ENCODE data around the gene GH1. TPM values are rescaled to one million over a fixed set of nuclear protein-coding genes. Genes with fewer than 3 reads are reported as not detected.
"Not testable (repeated sequence)": the region's sequence is repeated elsewhere in the genome, so short reads cannot be mapped to it uniquely, and the experiment has no call there.

The GH1 gene
- not detected in 3 replicates for total RNA-seq
- long read RNA-seq: 0 reads

GRCh38 chr17:63918789-63919305 is at the start of gene GH1:
Gene GH1 (minus strand): TSS chr17:63918839. CDS start chr17:63918776, 63 bp downstream.
- not testable (repeated sequence) for H3K4me3 Mint-ChIP-seq (ENCODE audit: unreplicated experiment); H3K36me3 Mint-ChIP-seq (ENCODE audit: low read depth); H3K9me3 Mint-ChIP-seq (ENCODE audit: low read depth); H3K4me1 Mint-ChIP-seq (ENCODE audit: low read depth)
- DNase-seq (ENCODE audit: low spot score): peak; percentile 18
- peak within 1 kb of the TSS; percentile 41 for H3K27ac Mint-ChIP-seq (ENCODE audit: unreplicated experiment)
- peaks cover 42% of the 10 kb centered on the region for H3K27me3 Mint-ChIP-seq (ENCODE audit: low read depth)

GRCh38 chr17:63967953-63968352 is 49.3 kb upstream of the GH1 start:
- H3K4me1 Mint-ChIP-seq (ENCODE audit: low read depth): no peaks in the 10 kb centered on the region
- H3K27me3 Mint-ChIP-seq (ENCODE audit: low read depth): peaks cover 9% of the 10 kb centered on the region

GRCh38 chr17:63966646-63967264 is 48.1 kb upstream of the GH1 start:
- Mint-ChIP-seq H3K4me3 (ENCODE audit: unreplicated experiment) (no peak overlapping the region), H3K9me3 (ENCODE audit: low read depth) (no peaks in the 10 kb centered on the region), H3K27me3 (ENCODE audit: low read depth) (peaks cover 9% of the 10 kb centered on the region), H3K4me1 (ENCODE audit: low read depth) (no peaks in the 10 kb centered on the region), H3K27ac (ENCODE audit: unreplicated experiment) (no peak overlapping the region), H3K36me3 (ENCODE audit: low read depth) (no peaks in the 10 kb centered on the region)
- TF ChIP-seq, protein P1, sequence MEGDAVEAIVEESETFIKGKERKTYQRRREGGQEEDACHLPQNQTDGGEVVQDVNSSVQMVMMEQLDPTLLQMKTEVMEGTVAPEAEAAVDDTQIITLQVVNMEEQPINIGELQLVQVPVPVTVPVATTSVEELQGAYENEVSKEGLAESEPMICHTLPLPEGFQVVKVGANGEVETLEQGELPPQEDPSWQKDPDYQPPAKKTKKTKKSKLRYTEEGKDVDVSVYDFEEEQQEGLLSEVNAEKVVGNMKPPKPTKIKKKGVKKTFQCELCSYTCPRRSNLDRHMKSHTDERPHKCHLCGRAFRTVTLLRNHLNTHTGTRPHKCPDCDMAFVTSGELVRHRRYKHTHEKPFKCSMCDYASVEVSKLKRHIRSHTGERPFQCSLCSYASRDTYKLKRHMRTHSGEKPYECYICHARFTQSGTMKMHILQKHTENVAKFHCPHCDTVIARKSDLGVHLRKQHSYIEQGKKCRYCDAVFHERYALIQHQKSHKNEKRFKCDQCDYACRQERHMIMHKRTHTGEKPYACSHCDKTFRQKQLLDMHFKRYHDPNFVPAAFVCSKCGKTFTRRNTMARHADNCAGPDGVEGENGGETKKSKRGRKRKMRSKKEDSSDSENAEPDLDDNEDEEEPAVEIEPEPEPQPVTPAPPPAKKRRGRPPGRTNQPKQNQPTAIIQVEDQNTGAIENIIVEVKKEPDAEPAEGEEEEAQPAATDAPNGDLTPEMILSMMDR (IDR thresholded peaks at IDR 0.05): no peak
- DNase-seq (ENCODE audit: low spot score): no peak

More at GRCh38 chr17:63967953-63968352, 49.3 kb upstream of the GH1 start:
- Mint-ChIP-seq H3K9me3 (ENCODE audit: low read depth) (no peaks in the 10 kb centered on the region), H3K36me3 (ENCODE audit: low read depth) (no peaks in the 10 kb centered on the region), H3K27ac (ENCODE audit: unreplicated experiment) (no peak overlapping the region), H3K4me3 (ENCODE audit: unreplicated experiment) (no peak overlapping the region)
- TF ChIP-seq, protein P1 (IDR thresholded peaks at IDR 0.05): no peak
- no peak for DNase-seq (ENCODE audit: low spot score)

- Mint-ChIP-seq H3K9me3 (ENCODE audit: low read depth) (no peaks in the 10 kb centered on the region), H3K27me3 (ENCODE audit: low read depth) (peaks cover 3% of the 10 kb centered on the region), H3K36me3 (ENCODE audit: low read depth) (no peaks in the 10 kb centered on the region), H3K4me3 (ENCODE audit: unreplicated experiment) (no peak overlapping the region), H3K4me1 (ENCODE audit: low read depth) (peaks cover 3% of the 10 kb centered on the region), H3K27ac (ENCODE audit: unreplicated experiment) (no peak overlapping the region)
- DNase-seq (ENCODE audit: low spot score): no peak
- TF ChIP-seq, protein P1 (IDR thresholded peaks at IDR 0.05): no peak
Observed at GRCh38 chr17:63963123-63963522, 44.5 kb upstream of the GH1 start.

GRCh38 chr17:63962298-63962744 is 43.7 kb upstream of the GH1 start:
- DNase-seq (ENCODE audit: low spot score): no peak
- Mint-ChIP-seq H3K27ac (ENCODE audit: unreplicated experiment) (no peak overlapping the region), H3K4me1 (ENCODE audit: low read depth) (peaks cover 3% of the 10 kb centered on the region), H3K4me3 (ENCODE audit: unreplicated experiment) (no peak overlapping the region), H3K9me3 (ENCODE audit: low read depth) (no peaks in the 10 kb centered on the region), H3K27me3 (ENCODE audit: low read depth) (peaks cover 3% of the 10 kb centered on the region), H3K36me3 (ENCODE audit: low read depth) (no peaks in the 10 kb centered on the region)
- TF ChIP-seq, protein P1 (IDR thresholded peaks at IDR 0.05): no peak
